Cardiac muscle cell (in vitro differentiated cells and primary cell): Measurements from ENCODE around the gene MGME1. TPM values are rescaled to one million over a fixed set of nuclear protein-coding genes. Genes with fewer than 3 reads are reported as not detected.

Experiments
- DNase-seq, 2 donors: peaks; one replicate each; pipeline versions ENCODE4 v3.0.0 to v3.0.0-alpha.2; 2010 to 2017; ENCODE audit warnings: low read depth in 1 of 2, low spot score in 1 of 2
- H3K27ac ChIP-seq: fragments of 200-600 bp; sonication (generic); 2 replicates; pipeline ENCODE4 v1.5.1; 2016
- H3K27me3 ChIP-seq: fragments of 200-600 bp; sonication (generic); 2 replicates; pipeline ENCODE4 v1.6.0; 2016; ENCODE audit warnings: control low read depth
- H3K36me3 ChIP-seq: fragments of 200-600 bp; sonication (generic); 2 replicates; pipeline ENCODE4 v1.5.1; 2016; ENCODE audit warnings: control low read depth
- H3K4me1 ChIP-seq: fragments of 200-600 bp; sonication (generic); 2 replicates; pipeline ENCODE4 v1.8.1; 2017; ENCODE audit warnings: low read depth, mild to moderate bottlenecking, mixed run types
- H3K4me3 ChIP-seq: fragments of 200-600 bp; sonication (generic); 2 replicates; pipeline ENCODE4 v1.5.1; 2016; ENCODE audit warnings: mild to moderate bottlenecking
- H3K9me3 ChIP-seq: fragments of 200-600 bp; sonication (generic); 2 replicates; pipeline ENCODE4 v1.5.1; 2017; ENCODE audit warnings: low read depth, mild to moderate bottlenecking, control low read depth
- polyA plus RNA-seq: library from polyadenylated mRNA; unstranded; fragments of >200 nt; fragmentation: Nextera tagmentation; extraction: Ambion mirVana; gene quantifications from 2 replicates; pipeline ENCODE4 v1.2.1, GENCODE V29; 2016
- total RNA-seq: library from RNA; depleted of rRNA; stranded (reverse); fragments of >200 nt; gene quantifications from 2 replicates; pipeline ENCODE4 v1.2.3, GENCODE V29; 2016
- TF ChIP-seq, protein P1 (sequence below): IDR thresholded peaks from 2 replicates; pipeline ENCODE4 v1.5.1; 2012; ENCODE audit warnings: low read depth, mild to moderate bottlenecking, low read length

Gene MGME1
- total and polyA plus RNA-seq, 2 experiments from 2014 or later: 15.9 to 27.2 TPM

DNA sequence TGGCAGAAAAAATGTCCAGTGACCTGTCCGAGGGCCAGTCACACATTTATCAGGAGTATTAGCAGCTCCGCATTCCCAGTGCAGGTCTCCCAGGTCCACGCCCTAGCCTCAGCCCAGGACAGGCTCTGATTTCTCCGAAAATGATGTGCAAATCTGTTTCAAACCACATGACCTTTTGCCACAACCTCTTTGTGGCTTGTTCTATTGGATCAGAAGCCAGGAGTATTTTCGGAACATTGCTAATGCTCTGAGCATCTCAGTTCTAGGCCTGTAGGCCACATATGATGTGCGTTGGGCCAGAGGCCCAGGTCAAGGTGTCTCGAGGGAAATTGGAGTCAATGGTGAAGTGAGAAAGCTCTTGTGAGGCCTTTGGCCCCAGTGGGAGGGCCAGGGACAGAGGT is 40.6 kb upstream of the MGME1 start:
- Histone ChIP-seq H3K27me3 (no peaks in the 10 kb centered on the region), H3K4me1 (no peaks in the 10 kb centered on the region), H3K36me3 (no peaks in the 10 kb centered on the region), H3K27ac (no peak overlapping the region), H3K4me3 (no peak overlapping the region), H3K9me3 (no peaks in the 10 kb centered on the region)
- no peak for DNase-seq
- TF ChIP-seq, protein P1, sequence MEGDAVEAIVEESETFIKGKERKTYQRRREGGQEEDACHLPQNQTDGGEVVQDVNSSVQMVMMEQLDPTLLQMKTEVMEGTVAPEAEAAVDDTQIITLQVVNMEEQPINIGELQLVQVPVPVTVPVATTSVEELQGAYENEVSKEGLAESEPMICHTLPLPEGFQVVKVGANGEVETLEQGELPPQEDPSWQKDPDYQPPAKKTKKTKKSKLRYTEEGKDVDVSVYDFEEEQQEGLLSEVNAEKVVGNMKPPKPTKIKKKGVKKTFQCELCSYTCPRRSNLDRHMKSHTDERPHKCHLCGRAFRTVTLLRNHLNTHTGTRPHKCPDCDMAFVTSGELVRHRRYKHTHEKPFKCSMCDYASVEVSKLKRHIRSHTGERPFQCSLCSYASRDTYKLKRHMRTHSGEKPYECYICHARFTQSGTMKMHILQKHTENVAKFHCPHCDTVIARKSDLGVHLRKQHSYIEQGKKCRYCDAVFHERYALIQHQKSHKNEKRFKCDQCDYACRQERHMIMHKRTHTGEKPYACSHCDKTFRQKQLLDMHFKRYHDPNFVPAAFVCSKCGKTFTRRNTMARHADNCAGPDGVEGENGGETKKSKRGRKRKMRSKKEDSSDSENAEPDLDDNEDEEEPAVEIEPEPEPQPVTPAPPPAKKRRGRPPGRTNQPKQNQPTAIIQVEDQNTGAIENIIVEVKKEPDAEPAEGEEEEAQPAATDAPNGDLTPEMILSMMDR: no peak

DNA sequence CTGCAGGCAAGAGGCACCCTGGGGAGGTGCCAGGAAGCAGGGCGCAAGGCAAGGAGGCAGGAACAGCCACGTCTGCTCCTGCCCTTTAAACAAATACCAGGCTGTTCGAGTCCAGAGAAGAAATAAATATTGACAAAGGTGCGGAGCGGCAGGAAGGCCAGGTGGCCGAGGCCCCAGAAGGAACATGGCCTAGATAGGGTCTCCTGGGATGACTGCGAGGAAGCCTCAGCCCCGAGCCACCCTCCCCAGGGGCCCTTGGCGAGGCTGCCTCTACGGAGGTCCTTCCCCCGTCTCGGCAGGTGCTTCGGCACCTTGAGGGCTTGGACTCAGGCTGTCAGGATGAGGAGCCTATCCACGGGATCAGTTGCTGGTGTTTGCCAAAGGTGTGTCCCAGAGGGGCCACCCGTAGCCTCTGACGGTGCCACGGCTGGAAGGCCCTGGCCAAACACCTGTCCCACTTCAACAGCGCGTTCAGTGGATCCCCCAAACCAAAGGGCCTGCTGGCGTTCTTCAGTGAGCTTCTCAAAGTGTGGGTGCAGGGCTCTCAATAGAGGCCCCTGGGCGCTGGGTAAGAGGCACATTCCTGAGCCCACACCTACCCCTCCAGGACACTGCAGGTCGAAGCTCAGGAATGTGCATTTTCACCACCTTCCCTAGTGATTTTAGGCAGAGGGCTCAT is 40.0 kb upstream of the MGME1 start:
- no peak overlapping the region for H3K27ac ChIP-seq
- TF ChIP-seq, protein P1: no peak
- no peak for DNase-seq

DNA sequence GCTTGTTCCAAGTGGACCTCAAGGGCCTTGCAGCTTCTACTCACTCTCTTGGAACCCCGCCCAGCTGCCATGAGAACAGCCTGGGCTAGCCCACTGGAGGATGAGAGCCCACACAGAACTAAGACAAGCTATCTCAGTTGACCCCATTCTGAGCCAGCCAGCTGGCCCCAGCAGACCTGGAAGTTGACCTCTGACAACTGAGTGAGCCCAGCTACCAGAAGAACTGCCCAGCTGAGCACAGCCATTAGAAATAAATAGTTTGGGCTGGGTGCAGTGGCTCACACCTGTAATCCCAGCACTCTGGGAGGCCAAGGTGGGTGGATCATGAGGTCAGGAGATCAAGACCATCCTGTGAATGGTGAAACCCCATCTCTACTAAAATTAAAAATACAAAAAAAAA is 37.3 kb upstream of the MGME1 start:
- no peak for DNase-seq
- no peaks in the 10 kb centered on the region for H3K9me3 ChIP-seq

More for the DNA sequence above, 40.0 kb upstream of the MGME1 start:
- Histone ChIP-seq H3K4me1 (peaks cover 3% of the 10 kb centered on the region), H3K9me3 (no peaks in the 10 kb centered on the region), H3K4me3 (no peak overlapping the region), H3K27me3 (no peaks in the 10 kb centered on the region), H3K36me3 (no peaks in the 10 kb centered on the region)

DNA sequence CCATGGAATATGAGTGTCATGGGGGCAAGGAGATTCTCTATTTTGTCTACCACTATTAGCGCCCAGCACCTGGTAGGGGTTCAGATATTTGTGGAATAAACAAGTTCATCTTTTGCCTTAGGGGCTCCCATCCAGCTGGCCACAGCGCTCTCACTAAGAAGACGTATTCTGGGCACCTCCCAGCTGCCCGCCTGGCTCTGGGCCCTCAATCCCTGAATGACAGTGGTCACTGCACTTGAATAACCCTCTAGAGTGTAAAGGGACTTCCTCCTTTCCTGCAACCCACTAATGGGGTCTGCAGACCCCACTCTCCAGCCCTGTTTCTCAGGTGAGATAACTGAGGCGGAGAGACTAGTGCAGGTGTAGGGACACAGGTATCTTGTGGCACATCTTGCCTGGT is 36.4 kb upstream of the MGME1 start:
- Histone ChIP-seq H3K4me3 (no peak overlapping the region), H3K27me3 (no peaks in the 10 kb centered on the region), H3K4me1 (peaks cover 30% of the 10 kb centered on the region), H3K9me3 (no peaks in the 10 kb centered on the region), H3K36me3 (no peaks in the 10 kb centered on the region), H3K27ac (no peak overlapping the region)
- no peak for DNase-seq
- TF ChIP-seq, protein P1: no peak

More for the DNA sequence above, 37.3 kb upstream of the MGME1 start:
- Histone ChIP-seq H3K36me3 (no peaks in the 10 kb centered on the region), H3K4me3 (no peak overlapping the region), H3K27me3 (no peaks in the 10 kb centered on the region), H3K4me1 (peaks cover 21% of the 10 kb centered on the region), H3K27ac (no peak overlapping the region)
- TF ChIP-seq, protein P1: no peak

DNA sequence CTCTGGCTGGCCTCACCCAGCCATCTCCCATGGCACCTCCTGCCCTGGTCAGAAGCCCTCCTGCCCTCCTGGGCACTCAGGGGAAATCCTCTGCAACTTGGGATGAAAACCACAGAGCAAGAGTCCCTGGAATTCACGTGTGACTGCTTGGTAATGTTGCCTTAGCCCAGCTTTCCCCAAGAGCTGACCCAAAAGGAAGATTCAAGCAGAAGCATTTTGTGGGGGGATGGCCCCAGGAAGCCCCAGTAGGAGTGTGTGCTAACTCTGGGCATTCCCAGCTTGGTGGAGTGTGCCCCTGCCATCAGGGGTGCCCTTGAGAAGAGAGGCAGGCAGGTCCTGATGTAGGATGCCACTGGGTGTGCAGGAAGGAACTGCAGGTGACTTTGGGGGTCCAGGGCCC is 35.7 kb upstream of the MGME1 start:
- Histone ChIP-seq H3K9me3 (no peaks in the 10 kb centered on the region), H3K4me3 (no peak overlapping the region), H3K4me1 (peaks cover 33% of the 10 kb centered on the region), H3K27me3 (no peaks in the 10 kb centered on the region), H3K27ac (no peak overlapping the region), H3K36me3 (no peaks in the 10 kb centered on the region)
- TF ChIP-seq, protein P1: no peak
- DNase-seq: no peak
